ENCODE measurements around the gene FYCO1.

FYCO1 gene

DNA sequence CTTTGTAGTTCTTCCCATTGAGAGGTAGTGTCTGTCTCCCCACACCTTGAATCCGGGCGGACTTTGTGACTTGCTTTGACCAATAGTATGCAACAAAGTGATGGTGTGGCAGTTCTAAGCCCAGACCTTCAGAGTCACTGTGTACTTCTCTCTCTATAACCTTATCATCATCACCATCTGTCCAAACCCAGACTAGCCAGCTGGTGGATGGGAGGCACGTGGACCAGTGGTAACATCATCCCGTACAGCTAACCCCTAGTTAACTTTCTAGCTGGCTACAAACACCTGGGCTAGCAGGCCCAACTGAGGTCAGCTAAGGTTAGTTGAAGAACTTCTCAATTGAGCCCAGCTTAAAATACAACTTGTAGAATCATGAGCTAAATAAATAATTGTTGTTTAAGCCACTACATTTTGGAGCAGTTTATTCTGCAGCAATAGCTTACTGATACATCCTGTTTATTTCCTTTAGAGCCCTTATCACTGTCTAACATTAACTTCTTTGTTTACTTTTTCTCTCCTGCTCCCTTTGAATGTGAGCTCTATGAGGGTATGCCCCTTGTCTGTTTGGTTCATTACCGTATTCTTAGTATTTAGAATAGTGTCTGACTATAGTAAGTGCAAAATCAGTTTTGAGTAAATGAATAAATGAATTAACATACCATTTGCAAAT is 120.8 kb downstream of the FYCO1 start:
- DNase-seq, result no peak

DNA sequence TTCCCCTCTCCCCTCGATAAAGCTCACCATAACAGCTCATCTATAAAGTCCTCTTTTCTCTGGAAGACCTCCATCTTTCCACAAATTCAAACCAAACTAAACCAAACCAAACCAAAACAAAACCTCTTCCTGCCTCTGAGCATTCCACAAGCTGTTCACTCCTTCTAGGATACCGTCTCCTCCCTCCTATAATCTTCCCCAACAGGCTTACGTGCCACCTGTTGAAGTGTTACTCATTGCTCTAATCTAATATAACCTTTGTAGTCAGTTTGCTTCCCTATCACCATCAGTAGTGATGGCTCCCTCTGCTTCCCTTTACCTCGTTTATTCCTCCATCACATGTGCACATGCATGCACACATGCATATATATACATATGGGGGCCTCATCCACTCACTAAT is 122.0 kb downstream of the FYCO1 start:
- DNase-seq, result no peak

GRCh38 chr3:45873036-45873435 is 122.6 kb downstream of the FYCO1 start:
- DNase-seq, result no peak

- no peak for DNase-seq
These were observed 123.1 kb downstream of the FYCO1 start for GRCh38 chr3:45872569-45872968.

DNA sequence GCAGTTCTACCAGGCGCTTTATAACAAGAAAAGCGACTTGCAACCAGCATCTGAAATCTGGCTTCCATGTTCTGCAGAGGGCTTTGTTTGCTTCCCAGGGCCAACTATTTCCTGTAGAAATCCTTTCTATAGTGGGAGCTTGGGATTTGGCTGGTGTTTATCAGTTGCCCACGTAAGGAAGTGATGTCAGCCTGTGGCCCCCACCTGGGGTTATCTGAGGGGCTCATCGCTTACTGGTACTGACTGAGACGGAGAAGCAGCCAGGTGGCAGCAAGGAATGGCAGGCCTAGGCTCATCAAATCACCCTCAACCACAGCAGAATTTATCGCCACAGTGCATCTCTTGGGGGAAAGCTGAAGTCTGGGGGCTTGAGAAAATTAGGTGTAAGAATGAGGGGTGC is 123.8 kb downstream of the FYCO1 start:
- no peak for DNase-seq

GRCh38 chr3:45870099-45870498 is 125.5 kb downstream of the FYCO1 start:
- DNase-seq, result peak; percentile 70

DNA sequence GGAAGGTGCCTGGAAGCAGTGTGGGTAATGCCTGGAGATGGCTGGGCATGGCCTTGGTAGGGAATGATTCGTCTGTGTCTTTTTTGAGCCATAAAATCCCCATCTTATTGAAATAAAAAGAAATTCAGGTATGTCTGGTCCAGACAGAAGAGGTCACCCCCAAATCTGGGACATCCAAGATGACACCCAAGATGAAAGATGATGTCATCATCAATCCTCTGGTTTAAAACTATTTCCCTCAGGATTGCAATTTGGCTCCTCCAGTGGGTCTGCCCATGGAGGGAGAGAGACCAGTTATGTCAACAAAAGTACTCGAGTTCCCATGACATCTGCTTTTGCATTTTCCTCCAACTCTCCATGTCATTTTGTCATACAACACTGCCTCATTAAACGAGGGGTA is 126.0 kb downstream of the FYCO1 start:
- no peak for DNase-seq

GRCh38 chr3:45868650-45869049 is 127.0 kb downstream of the FYCO1 start:
- DNase-seq, result no peak

DNA sequence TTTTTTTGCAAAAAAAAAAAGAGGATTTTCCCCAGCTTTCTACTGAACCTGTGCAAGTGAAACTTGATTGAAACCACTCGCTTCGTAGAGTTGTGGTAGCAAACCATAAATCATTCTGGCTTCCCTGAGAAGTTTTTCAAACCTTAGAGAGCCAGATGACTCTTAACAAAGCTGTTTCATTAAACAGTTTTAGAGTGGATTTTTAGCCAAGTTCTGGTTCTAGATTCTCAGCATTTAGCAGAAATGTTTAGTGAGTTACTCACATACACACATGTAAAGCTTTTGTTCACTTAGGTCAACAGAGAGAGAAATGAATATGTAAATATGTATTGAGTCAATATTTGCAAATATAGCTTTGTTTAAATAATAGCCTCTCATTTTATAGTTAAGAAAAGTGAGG is 127.4 kb downstream of the FYCO1 start:
- no peak for DNase-seq

Data from KG1 (cell line).